Measurements from ENCODE around the gene TF. TPM values are rescaled to one million over a fixed set of nuclear protein-coding genes. Genes with fewer than 3 reads are reported as not detected.

The TF gene
- total RNA-seq, 1 donor from 2014 or later: under 0.01 TPM

GRCh38 chr3:133703915-133704314 lies 42.3 kb upstream of the TF start:
- no peak overlapping the region for H3K4me3 ChIP-seq (ENCODE audit: low read depth, low read length)
- no peak for DNase-seq (ENCODE audit: low read depth)
- TF ChIP-seq CTCF (conservative IDR thresholded peaks at IDR 0.05; ENCODE audit: low read depth, low read length): no peak

GRCh38 chr3:133706033-133706432 lies 40.2 kb upstream of the TF start:
- TF ChIP-seq CTCF (conservative IDR thresholded peaks at IDR 0.05; ENCODE audit: low read depth, low read length): no peak
- no peak overlapping the region for H3K4me3 ChIP-seq (ENCODE audit: low read depth, low read length)
- DNase-seq (ENCODE audit: low read depth): no peak

GRCh38 chr3:133709139-133709750 lies 36.9 kb upstream of the TF start:
- no peak overlapping the region for H3K4me3 ChIP-seq (ENCODE audit: low read depth, low read length)
- TF ChIP-seq CTCF (conservative IDR thresholded peaks at IDR 0.05; ENCODE audit: low read depth, low read length): no peak
- DNase-seq (ENCODE audit: low read depth): no peak

GRCh38 chr3:133711013-133711412 lies 35.2 kb upstream of the TF start:
- H3K4me3 ChIP-seq (ENCODE audit: low read depth, low read length): no peak overlapping the region
- no peak for DNase-seq (ENCODE audit: low read depth)
- no peak for TF ChIP-seq CTCF (conservative IDR thresholded peaks at IDR 0.05; ENCODE audit: low read depth, low read length)

- no peak for TF ChIP-seq CTCF (conservative IDR thresholded peaks at IDR 0.05; ENCODE audit: low read depth, low read length)
- H3K4me3 ChIP-seq (ENCODE audit: low read depth, low read length): no peak overlapping the region
- DNase-seq (ENCODE audit: low read depth): no peak
Measured at GRCh38 chr3:133712017-133712416, 34.2 kb upstream of the TF start.

- TF ChIP-seq CTCF (conservative IDR thresholded peaks at IDR 0.05; ENCODE audit: low read depth, low read length): no peak
- no peak overlapping the region for H3K4me3 ChIP-seq (ENCODE audit: low read depth, low read length)
- no peak for DNase-seq (ENCODE audit: low read depth)
Measured at GRCh38 chr3:133713347-133713746, 32.8 kb upstream of the TF start.

- no peak for TF ChIP-seq CTCF (conservative IDR thresholded peaks at IDR 0.05; ENCODE audit: low read depth, low read length)
- no peak overlapping the region for H3K4me3 ChIP-seq (ENCODE audit: low read depth, low read length)
- DNase-seq (ENCODE audit: low read depth): no peak
Measured at GRCh38 chr3:133717424-133717823, 28.8 kb upstream of the TF start.

Measured in epithelial cell of proximal tubule (primary cell).